Raji (cell line): Measurements from ENCODE around the gene STAT4.

Experiments used
- POLR2A ChIP-seq: IDR thresholded peaks from 2 replicates; pipeline ENCODE4 v1.6.1; 2011; ENCODE audit warnings: low read depth, low read length, control low read depth; ENCODE audit not compliant: insufficient read depth

STAT4 gene

DNA sequence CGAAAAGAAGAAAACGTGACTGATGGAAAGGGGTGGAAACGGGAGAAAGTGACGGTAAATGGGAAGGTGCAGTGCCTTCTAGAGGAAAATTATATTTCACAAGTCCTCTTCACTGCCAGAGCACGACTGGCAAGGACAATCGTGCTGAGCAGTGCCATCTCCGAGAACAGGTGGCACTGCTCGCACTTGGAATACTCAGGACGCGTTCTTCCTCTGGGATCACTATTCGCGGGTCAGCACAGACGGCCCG lies 137.2 kb downstream of the STAT4 start:
- TF ChIP-seq POLR2A: no peak

GRCh38 chr2:191012845-191013681 lies 137.7 kb downstream of the STAT4 start:
- no peak for TF ChIP-seq POLR2A

GRCh38 chr2:191012346-191012745 lies 138.4 kb downstream of the STAT4 start:
- no peak for TF ChIP-seq POLR2A

GRCh38 chr2:191010887-191011885 lies 139.6 kb downstream of the STAT4 start:
- no peak for TF ChIP-seq POLR2A

GRCh38 chr2:191009541-191010374 lies 141.0 kb downstream of the STAT4 start:
- TF ChIP-seq POLR2A: no peak

DNA sequence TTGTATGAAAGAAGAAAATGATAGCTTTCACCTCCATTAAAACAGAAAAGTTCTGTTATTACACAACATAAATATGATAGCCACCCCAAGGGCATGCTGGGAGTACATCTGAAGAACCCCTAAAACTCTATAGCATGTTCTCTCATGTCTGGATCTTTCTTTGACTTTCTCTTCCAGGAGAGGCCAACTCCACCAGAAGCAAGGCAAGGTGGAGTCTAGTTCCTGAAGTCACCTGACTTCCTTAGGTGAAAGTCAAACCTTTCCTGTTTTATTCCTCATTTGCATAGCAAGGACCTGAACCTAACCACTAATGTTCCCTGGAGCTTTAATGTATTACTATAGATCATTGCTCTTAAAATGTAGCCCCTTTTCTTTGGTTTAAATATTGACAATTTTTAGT lies 142.5 kb downstream of the STAT4 start:
- TF ChIP-seq POLR2A: no peak

- no peak for TF ChIP-seq POLR2A
Measured at GRCh38 chr2:191006997-191007783, 143.6 kb downstream of the STAT4 start.

DNA sequence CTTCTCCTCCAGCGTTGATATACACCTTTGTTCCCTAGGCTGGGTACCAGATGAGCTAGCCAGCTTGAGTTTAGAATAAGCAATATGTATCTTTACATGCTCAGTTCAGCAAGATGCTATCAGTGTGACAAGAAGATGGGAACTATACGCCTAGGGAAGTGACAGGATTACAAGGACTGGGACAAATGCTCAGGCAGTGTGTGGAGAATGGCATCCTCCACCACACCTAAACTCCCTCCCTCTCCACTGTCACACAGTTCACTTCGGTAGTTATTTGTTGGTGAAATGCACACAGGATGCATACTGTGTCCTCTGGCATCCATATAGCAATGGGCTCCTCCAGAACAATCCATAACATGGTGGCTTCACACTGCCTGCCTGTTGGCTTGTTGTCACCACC lies 144.5 kb downstream of the STAT4 start:
- no peak for TF ChIP-seq POLR2A

GRCh38 chr2:191003405-191004309 lies 147.1 kb downstream of the STAT4 start:
- no peak for TF ChIP-seq POLR2A

DNA sequence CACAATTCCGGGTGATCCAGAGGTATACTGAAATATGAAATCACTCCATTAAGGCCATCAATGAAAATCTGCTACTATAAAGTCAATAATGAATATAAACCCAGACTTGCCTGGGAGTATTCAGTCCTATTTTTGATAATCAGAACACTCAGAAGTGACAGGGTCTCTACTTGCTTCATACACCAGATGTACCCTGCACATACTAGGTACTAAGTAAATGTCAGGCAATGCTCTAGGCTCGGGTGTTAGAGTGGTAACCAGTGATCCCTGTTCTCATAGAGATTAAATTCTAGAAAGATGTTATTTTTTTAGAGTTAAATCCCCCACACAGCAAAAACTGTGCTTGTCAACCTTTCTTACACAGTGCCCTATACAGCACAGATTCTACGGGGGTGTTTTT lies 149.2 kb downstream of the STAT4 start:
- TF ChIP-seq POLR2A: no peak

DNA sequence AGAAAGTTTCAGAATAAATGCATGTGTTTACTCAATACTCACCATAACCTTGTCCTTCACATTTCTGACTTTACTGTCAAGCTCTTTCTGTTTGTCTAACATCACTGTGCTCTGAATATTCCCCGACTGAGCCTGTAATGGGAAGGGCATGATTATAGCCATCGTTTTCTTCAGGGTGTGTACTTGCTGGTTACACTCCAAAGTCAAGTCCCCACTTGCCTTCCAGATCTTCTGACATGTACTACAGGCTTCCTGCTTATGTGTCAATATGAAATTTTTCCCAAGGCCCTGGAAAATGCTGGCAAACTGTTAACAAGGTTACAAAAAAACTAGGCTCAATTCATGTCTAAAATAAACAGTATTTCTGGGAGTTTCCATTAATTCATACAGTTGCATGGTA lies 149.8 kb downstream of the STAT4 start:
- no peak for TF ChIP-seq POLR2A

- TF ChIP-seq POLR2A: no peak
Measured at GRCh38 chr2:190999949-191000665, 150.7 kb downstream of the STAT4 start.

DNA sequence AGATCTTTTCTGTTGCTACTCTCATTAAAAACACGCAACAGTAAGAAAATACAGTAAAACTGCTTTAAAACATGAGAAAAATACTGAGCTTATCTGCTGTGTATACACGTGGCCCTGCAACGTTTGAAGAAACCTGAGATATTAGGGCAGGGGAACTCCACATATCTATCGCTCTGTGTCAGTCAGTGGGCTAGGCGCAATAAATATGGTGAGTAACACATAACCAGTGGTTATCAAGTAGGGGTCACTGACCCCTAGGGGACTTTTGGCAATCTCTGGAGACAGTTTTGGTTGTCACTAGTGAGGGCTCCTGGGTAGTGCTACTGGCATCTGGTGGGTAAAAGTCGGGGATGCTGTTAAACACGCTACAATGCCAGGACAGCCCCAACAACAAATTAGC lies 151.7 kb downstream of the STAT4 start:
- no peak for TF ChIP-seq POLR2A
